ENCODE results near the gene TTN. TPM values are rescaled to one million over a fixed set of nuclear protein-coding genes. Genes with fewer than 3 reads are reported as not detected.

Gene TTN
- total and polyA plus RNA-seq, 2 donors (not counting 1 experiment from before 2014, with no cell fraction given): 1.7 to 46.4 TPM

- Histone ChIP-seq H3K27me3 (replicated peaks in 1 of 4; ENCODE audit: control extremely low read depth in 1 of 4, control insufficient read depth in 3 of 4, insufficient read depth in 4 of 4, low read length in 3 of 4) (no peaks in the 10 kb centered on the region), H3K4me3 (ENCODE audit: control extremely low read depth in 1 of 5, extremely low read depth in 1 of 5, insufficient read depth in 1 of 5, low read depth in 2 of 5, low read length in 4 of 5) (no peak overlapping the region), H3K36me3 (replicated peaks in 1 of 2; ENCODE audit: control extremely low read depth in 1 of 2, control insufficient read depth in 1 of 2, extremely low read depth in 1 of 2, insufficient read depth in 2 of 2, low read length in 1 of 2) (peaks cover 0 to 12% of the 10 kb centered on the region in 2 experiments), H3K4me2 (replicated peaks; ENCODE audit: low read depth, low read length, poor library complexity, severe bottlenecking) (no peak overlapping the region), H3K9me3 (ENCODE audit: control extremely low read depth in 1 of 3, control insufficient read depth in 2 of 3, insufficient read depth in 1 of 3, low read length in 2 of 3) (peaks cover 2 to 32% (median 9%) of the 10 kb centered on the region in 3 donors), H3K9ac (ENCODE audit: low read length) (no peak overlapping the region), H3K27ac (ENCODE audit: low read length in 2 of 2) (no peak overlapping the region), H3K79me2 (ENCODE audit: control insufficient read depth, insufficient read depth, low read length) (no peaks in the 10 kb centered on the region), H2AFZ (ENCODE audit: insufficient read depth, low read depth, low read length, poor library complexity, severe bottlenecking) (no peak overlapping the region), H4K20me1 (ENCODE audit: control insufficient read depth, insufficient read depth, low read length, poor library complexity, severe bottlenecking) (no peaks in the 10 kb centered on the region), H3K4me1 (ENCODE audit: control insufficient read depth in 2 of 2, insufficient read depth in 2 of 2, low read length in 2 of 2) (no peaks in the 10 kb centered on the region)
- TF ChIP-seq EZH2 (IDR thresholded peaks at IDR 0.05; ENCODE audit: borderline replicate concordance, insufficient read depth, low read depth, low read length, poor library complexity, severe bottlenecking) (no peak), CTCF (IDR thresholded peaks at IDR 0.05) (no peak)
- H3K4me1 Mint-ChIP-seq: no peaks in the 10 kb centered on the region
- H3K9me3 Mint-ChIP-seq (ENCODE audit: insufficient read depth): peaks cover 24% of the 10 kb centered on the region
- H3K27me3 Mint-ChIP-seq: no peaks in the 10 kb centered on the region
- H3K27ac Mint-ChIP-seq: no peak overlapping the region
- CTCF ChIA-PET: no interaction called here
- DNase-seq: no peak
- intact Hi-C loops (cut with micrococcal nuclease): no loop called here
- ATAC-seq (ENCODE audit: low read depth): no peak
- POLR2A ChIA-PET: no interaction called here
- no peak overlapping the region for H3K4me3 Mint-ChIP-seq
- no CpG with 5 or more reads among the region's 4 CpGs for WGBS (ENCODE audit: insufficient coverage)
Observed at GRCh38 chr2:178568227-178568626, 239.0 kb downstream of the TTN start.

GRCh38 chr2:178553047-178553446 lies 254.2 kb downstream of the TTN start:
- Histone ChIP-seq H2AFZ (ENCODE audit: insufficient read depth, low read depth, low read length, poor library complexity, severe bottlenecking) (no peak overlapping the region), H3K4me3 (ENCODE audit: control extremely low read depth in 1 of 5, extremely low read depth in 1 of 5, insufficient read depth in 1 of 5, low read depth in 2 of 5, low read length in 4 of 5) (no peak overlapping the region), H3K9me3 (ENCODE audit: control extremely low read depth in 1 of 3, control insufficient read depth in 2 of 3, insufficient read depth in 1 of 3, low read length in 2 of 3) (no peaks in the 10 kb centered on the region), H3K79me2 (ENCODE audit: control insufficient read depth, insufficient read depth, low read length) (no peaks in the 10 kb centered on the region), H3K27me3 (replicated peaks in 1 of 4; ENCODE audit: control extremely low read depth in 1 of 4, control insufficient read depth in 3 of 4, insufficient read depth in 4 of 4, low read length in 3 of 4) (no peaks in the 10 kb centered on the region), H3K4me2 (replicated peaks; ENCODE audit: low read depth, low read length, poor library complexity, severe bottlenecking) (no peak overlapping the region), H3K36me3 (replicated peaks in 1 of 2; ENCODE audit: control extremely low read depth in 1 of 2, control insufficient read depth in 1 of 2, extremely low read depth in 1 of 2, insufficient read depth in 2 of 2, low read length in 1 of 2) (peaks cover 0 to 48% of the 10 kb centered on the region in 2 experiments), H3K4me1 (ENCODE audit: control insufficient read depth in 2 of 2, insufficient read depth in 2 of 2, low read length in 2 of 2) (no peaks in the 10 kb centered on the region), H3K9ac (ENCODE audit: low read length) (no peak overlapping the region), H4K20me1 (ENCODE audit: control insufficient read depth, insufficient read depth, low read length, poor library complexity, severe bottlenecking) (no peaks in the 10 kb centered on the region), H3K27ac (ENCODE audit: low read length in 2 of 2) (no peak overlapping the region)
- Mint-ChIP-seq H3K4me3 (no peak overlapping the region), H3K27me3 (no peaks in the 10 kb centered on the region), H3K27ac (no peak overlapping the region), H3K9me3 (ENCODE audit: insufficient read depth) (no peaks in the 10 kb centered on the region), H3K4me1 (no peaks in the 10 kb centered on the region)
- intact Hi-C loops (cut with micrococcal nuclease): no loop called here
- no CpG with 5 or more reads among the region's 2 CpGs for WGBS (ENCODE audit: insufficient coverage)
- POLR2A ChIA-PET: no interaction called here
- ATAC-seq (ENCODE audit: low read depth) (no peak), DNase-seq (no peak)
- CTCF ChIA-PET: no interaction called here
- TF ChIP-seq CTCF (IDR thresholded peaks at IDR 0.05) (no peak), EZH2 (IDR thresholded peaks at IDR 0.05; ENCODE audit: borderline replicate concordance, insufficient read depth, low read depth, low read length, poor library complexity, severe bottlenecking) (no peak)

All from B cell (primary cell).